HUES48 (cell line): ENCODE data around the gene MAGT1.
"Not testable (repeated sequence)": the region's sequence is repeated elsewhere in the genome, so short reads cannot be mapped to it uniquely, and the experiment has no call there.

Experiments used
- H3K27ac ChIP-seq: one replicate; pipeline ENCODE4 v1.7.0; 2013; ENCODE audit warnings: low read depth, low read length, inconsistent platforms
- H3K27me3 ChIP-seq: 2 replicates; pipeline ENCODE4 v1.6.1; 2013; ENCODE audit warnings: mild to moderate bottlenecking, low read length; ENCODE audit not compliant: control insufficient read depth, insufficient read depth
- H3K36me3 ChIP-seq: 2 replicates; pipeline ENCODE4 v1.6.1; 2013; ENCODE audit warnings: low read length; ENCODE audit not compliant: control insufficient read depth, insufficient read depth
- H3K4me1 ChIP-seq: 2 replicates; pipeline ENCODE4 v1.6.1; 2013; ENCODE audit warnings: mild to moderate bottlenecking, low read length; ENCODE audit not compliant: control insufficient read depth, insufficient read depth
- H3K4me3 ChIP-seq: 2 replicates; pipeline ENCODE4 v1.5.1; 2013; ENCODE audit warnings: mild to moderate bottlenecking, low read depth, low read length
- H3K9ac ChIP-seq: 2 replicates; pipeline ENCODE4 v1.6.1; 2013; ENCODE audit warnings: mild to moderate bottlenecking, low read depth, low read length, moderate library complexity
- H3K9me3 ChIP-seq: 2 replicates; pipeline ENCODE4 v1.6.1; 2013; ENCODE audit warnings: low read length; ENCODE audit not compliant: control insufficient read depth, insufficient read depth

The MAGT1 gene

GRCh38 chrX:77918568-77918967, 23.3 kb upstream of the MAGT1 start:
- no peak overlapping the region for H3K9ac ChIP-seq
- H3K36me3 ChIP-seq = no peaks in the 10 kb centered on the region
- no peaks in the 10 kb centered on the region for H3K4me1 ChIP-seq
- H3K9me3 ChIP-seq = peaks cover 37% of the 10 kb centered on the region
- no peaks in the 10 kb centered on the region for H3K27me3 ChIP-seq
- no peak overlapping the region for H3K27ac ChIP-seq
- no peak overlapping the region for H3K4me3 ChIP-seq

DNA sequence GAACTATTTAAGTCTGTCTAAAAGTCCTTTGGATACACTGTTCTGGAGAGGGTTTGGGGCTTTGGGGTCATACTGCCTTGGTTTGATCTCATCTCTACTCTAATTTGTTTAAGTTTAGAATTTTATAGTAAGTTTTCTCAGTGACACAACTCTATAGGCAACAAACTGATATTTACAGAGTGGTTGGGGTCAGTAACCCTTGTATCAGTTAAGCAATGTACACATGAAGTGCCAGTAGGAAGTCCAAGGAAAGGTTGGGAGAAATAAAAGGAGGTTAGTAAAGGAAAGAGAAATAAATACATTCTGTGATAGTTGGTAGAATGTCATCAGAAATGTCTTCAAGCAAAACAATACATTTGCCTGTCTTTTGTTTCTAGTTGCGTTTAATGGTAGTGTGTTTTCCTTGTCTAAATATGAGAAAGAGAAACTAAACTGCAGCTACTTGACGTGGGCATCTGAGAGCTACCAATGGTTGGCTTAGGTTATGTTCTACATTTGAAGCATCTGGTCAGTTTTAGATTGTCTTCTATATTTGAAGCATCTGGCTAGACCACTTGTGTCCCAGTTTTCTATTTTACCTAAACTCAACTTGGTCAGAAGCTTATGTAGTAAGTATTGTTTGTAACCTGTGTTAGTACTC, 22.2 kb upstream of the MAGT1 start:
- H3K36me3 ChIP-seq = no peaks in the 10 kb centered on the region
- no peak overlapping the region for H3K9ac ChIP-seq
- H3K27me3 ChIP-seq = no peaks in the 10 kb centered on the region
- no peak overlapping the region for H3K4me3 ChIP-seq
- no peak overlapping the region for H3K27ac ChIP-seq
- H3K9me3 ChIP-seq = peaks cover 35% of the 10 kb centered on the region
- no peaks in the 10 kb centered on the region for H3K4me1 ChIP-seq

- no peaks in the 10 kb centered on the region for H3K36me3 ChIP-seq
- H3K4me3 ChIP-seq = peak within 1 kb of the TSS; percentile 72
- H3K9ac ChIP-seq = peak within 1 kb of the TSS; percentile 46
- peak within 1 kb of the TSS; percentile 74 for H3K27ac ChIP-seq
- H3K4me1 ChIP-seq = no peaks in the 10 kb centered on the region
- H3K9me3 ChIP-seq = peaks cover 15% of the 10 kb centered on the region
- H3K27me3 ChIP-seq = no peaks in the 10 kb centered on the region
Measured at GRCh38 chrX:77910108-77910840, 15.0 kb upstream of the MAGT1 start, which contains the start of gene ATP7A. TSS of gene ATP7A (plus strand) at chrX:77910693. CDS start at chrX:77971642, 60,949 bp downstream.

- Histone ChIP-seq H3K9me3 (peaks cover 25% of the 10 kb centered on the region), H3K27me3 (no peaks in the 10 kb centered on the region), H3K36me3 (peaks cover 29% of the 10 kb centered on the region), H3K4me1 (no peaks in the 10 kb centered on the region), H3K27ac (no peak overlapping the region), H3K4me3 (peak overlapping the region; percentile 26; the same call in 1 of the 2 replicates), H3K9ac (no peak overlapping the region)
Measured at GRCh38 chrX:77901506-77901905, 6.3 kb upstream of the MAGT1 start.

DNA sequence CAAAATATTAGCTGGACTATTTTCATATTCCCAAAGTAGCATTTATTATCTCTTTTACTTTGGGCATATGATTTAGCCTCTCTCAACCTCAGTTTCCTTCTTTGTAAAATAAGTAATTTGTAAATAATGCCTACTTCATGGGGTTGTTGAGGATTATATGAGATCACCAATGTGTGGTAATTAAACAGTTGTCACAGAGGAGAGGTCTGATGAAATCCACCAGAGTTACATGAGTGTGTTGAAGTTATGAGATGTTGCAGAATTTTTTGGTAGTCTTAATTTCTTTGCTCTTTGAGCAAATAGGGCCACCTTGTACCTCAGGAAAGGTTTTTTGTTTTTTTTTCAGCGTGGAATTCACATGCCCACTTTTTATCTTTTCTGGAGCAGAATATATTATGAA, 5.5 kb upstream of the MAGT1 start:
- H3K27ac ChIP-seq = no peak overlapping the region
- peaks cover 25% of the 10 kb centered on the region for H3K9me3 ChIP-seq
- no peaks in the 10 kb centered on the region for H3K4me1 ChIP-seq
- peak overlapping the region; percentile 89 for H3K9ac ChIP-seq
- peak overlapping the region; percentile 94 for H3K4me3 ChIP-seq
- peaks cover 29% of the 10 kb centered on the region for H3K36me3 ChIP-seq
- H3K27me3 ChIP-seq = no peaks in the 10 kb centered on the region

- Histone ChIP-seq H3K9me3 (peaks cover 27% of the 10 kb centered on the region), H3K27ac (peak within 1 kb of the TSS; percentile 94), H3K27me3 (no peaks in the 10 kb centered on the region), H3K9ac (peak within 1 kb of the TSS; percentile 89), H3K4me1 (no peaks in the 10 kb centered on the region), H3K4me3 (peak within 1 kb of the TSS; percentile 94), H3K36me3 (peaks cover 20% of the 10 kb centered on the region)
Measured at GRCh38 chrX:77899081-77899828, 4.0 kb upstream of the MAGT1 start, which contains the start of gene COX7B. TSS of gene COX7B (plus strand) at chrX:77899468. CDS start at chrX:77899554, 86 bp downstream.

- Histone ChIP-seq H3K9me3 (peaks cover 15% of the 10 kb centered on the region), H3K4me3 (peak overlapping the region; percentile 87; the same call in 1 of the 2 replicates), H3K4me1 (no peaks in the 10 kb centered on the region), H3K27ac (no peak overlapping the region), H3K27me3 (no peaks in the 10 kb centered on the region), H3K36me3 (no peaks in the 10 kb centered on the region), H3K9ac (no peak overlapping the region)
Measured at GRCh38 chrX:77893713-77894112, 1.5 kb downstream of the MAGT1 start.

GRCh38 chrX:77892887-77893286, 2.3 kb downstream of the MAGT1 start:
- H3K4me1 ChIP-seq = no peaks in the 10 kb centered on the region
- H3K9ac ChIP-seq = no peak overlapping the region
- H3K9me3 ChIP-seq = peaks cover 15% of the 10 kb centered on the region
- no peaks in the 10 kb centered on the region for H3K36me3 ChIP-seq
- H3K27ac ChIP-seq = no peak overlapping the region
- H3K4me3 ChIP-seq = no peak overlapping the region
- H3K27me3 ChIP-seq = no peaks in the 10 kb centered on the region

- not testable (repeated sequence) for H3K9ac ChIP-seq, H3K4me1 ChIP-seq, H3K36me3 ChIP-seq, H3K27me3 ChIP-seq, H3K27ac ChIP-seq, H3K4me3 ChIP-seq
- H3K9me3 ChIP-seq = peaks cover 15% of the 10 kb centered on the region; the same call in 1 of the 2 replicates
Measured at GRCh38 chrX:77881418-77881817, 13.8 kb downstream of the MAGT1 start.

GRCh38 chrX:77875372-77875771, 19.9 kb downstream of the MAGT1 start:
- Histone ChIP-seq H3K4me3 (no peak overlapping the region), H3K9ac (no peak overlapping the region), H3K27me3 (no peaks in the 10 kb centered on the region), H3K4me1 (no peaks in the 10 kb centered on the region), H3K9me3 (peaks cover 16% of the 10 kb centered on the region), H3K27ac (no peak overlapping the region), H3K36me3 (peaks cover 25% of the 10 kb centered on the region)

GRCh38 chrX:77831544-77831943, 63.7 kb downstream of the MAGT1 start:
- not testable (repeated sequence) for H3K9ac ChIP-seq, H3K4me1 ChIP-seq, H3K27me3 ChIP-seq, H3K36me3 ChIP-seq, H3K4me3 ChIP-seq, H3K27ac ChIP-seq
- peaks cover 20% of the 10 kb centered on the region for H3K9me3 ChIP-seq
